Activated T-helper 1 cell treated with anti-CD3 and anti-CD28 coated beads, Interleukin-12 subunit alpha, Interleukin-12 subunit beta, Interleukin-2, Interleukin-4 antibody, amounts not matched to agents 30 ng/mL and 10 ng/mL and 1 ng/mL, durations not matched to agents 14 hours and 24 hours and 36 hours (primary cell): ENCODE results near the gene DPF1. TPM values are rescaled to one million over a fixed set of nuclear protein-coding genes. Genes with fewer than 3 reads are reported as not detected.

ENCODE experiments used
- DNase-seq: peaks from one replicate; pipeline ENCODE4 v3.0.0; 2021; ENCODE audit warnings: low spot score
- H3K27ac Mint-ChIP-seq: one replicate; pipeline ENCODE4 v1.8.0; 2021; ENCODE audit warnings: mild to moderate bottlenecking, mixed read lengths
- H3K27me3 Mint-ChIP-seq: one replicate; pipeline ENCODE4 v1.8.0; 2022; ENCODE audit warnings: mild to moderate bottlenecking, moderate library complexity, mixed read lengths; ENCODE audit not compliant: insufficient read depth
- H3K36me3 Mint-ChIP-seq: one replicate; pipeline ENCODE4 v1.8.0; 2021; ENCODE audit warnings: low read depth, mixed read lengths
- H3K4me1 Mint-ChIP-seq: one replicate; pipeline ENCODE4 v1.8.0; 2021; ENCODE audit warnings: low read depth, mixed read lengths
- H3K4me3 Mint-ChIP-seq: one replicate; pipeline ENCODE4 v1.8.0; 2021; ENCODE audit warnings: mild to moderate bottlenecking, moderate library complexity, mixed read lengths
- H3K9me3 Mint-ChIP-seq: one replicate; pipeline ENCODE4 v1.8.0; 2021; ENCODE audit warnings: mixed read lengths
- intact Hi-C: fragments of 100-400 bp; cut with micrococcal nuclease; formaldehyde crosslinking; loops from one replicate; pipeline ENCODE4 v1.15.1; 2024
- total RNA-seq: library from RNA; stranded (reverse); gene quantifications from 2 replicates; pipeline ENCODE4 v1.2.3, GENCODE V29; 2022

Gene DPF1
- total RNA-seq, 1 donor from 2014 or later = 1.4 TPM

DNA sequence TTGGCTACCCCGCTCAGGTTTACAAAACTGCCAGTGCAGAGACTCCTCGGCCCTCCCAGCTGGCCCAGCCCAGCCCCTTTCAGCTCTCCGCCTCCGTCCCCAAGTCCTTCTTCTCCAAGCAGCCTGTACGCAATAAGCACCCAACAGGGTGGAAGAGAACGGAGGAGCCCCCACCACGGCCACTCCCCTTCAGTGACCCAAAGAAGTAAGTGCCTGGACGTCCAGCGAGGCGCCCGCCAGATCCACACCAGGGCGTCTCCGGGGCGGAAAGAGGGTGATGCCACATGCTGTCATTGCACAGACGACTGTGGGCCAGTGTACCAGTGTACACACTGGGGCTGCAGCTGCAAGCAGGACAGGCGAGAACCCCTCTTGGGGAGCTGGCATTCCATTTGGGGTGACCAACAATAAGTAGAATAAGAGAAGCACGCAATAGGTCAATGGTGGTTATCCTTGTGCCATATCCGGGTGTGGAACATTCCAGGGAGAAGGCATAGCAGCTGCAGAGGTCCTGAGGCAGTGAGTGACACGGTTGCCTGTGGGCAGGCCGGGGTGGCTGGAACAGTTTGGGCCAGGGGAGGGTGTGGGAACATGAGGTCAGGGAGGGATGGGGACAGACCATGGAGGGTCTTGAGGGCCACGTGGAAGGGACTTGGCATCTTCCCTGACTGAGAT is 41.3 kb downstream of the DPF1 start:
- H3K9me3 Mint-ChIP-seq = peaks cover 7% of the 10 kb centered on the region
- H3K4me3 Mint-ChIP-seq = no peak overlapping the region
- intact Hi-C loops = no loop called here
- H3K27ac Mint-ChIP-seq = no peak overlapping the region
- H3K4me1 Mint-ChIP-seq = no peaks in the 10 kb centered on the region
- DNase-seq = no peak
- no peaks in the 10 kb centered on the region for H3K27me3 Mint-ChIP-seq
- H3K36me3 Mint-ChIP-seq = peaks cover 6% of the 10 kb centered on the region

DNA sequence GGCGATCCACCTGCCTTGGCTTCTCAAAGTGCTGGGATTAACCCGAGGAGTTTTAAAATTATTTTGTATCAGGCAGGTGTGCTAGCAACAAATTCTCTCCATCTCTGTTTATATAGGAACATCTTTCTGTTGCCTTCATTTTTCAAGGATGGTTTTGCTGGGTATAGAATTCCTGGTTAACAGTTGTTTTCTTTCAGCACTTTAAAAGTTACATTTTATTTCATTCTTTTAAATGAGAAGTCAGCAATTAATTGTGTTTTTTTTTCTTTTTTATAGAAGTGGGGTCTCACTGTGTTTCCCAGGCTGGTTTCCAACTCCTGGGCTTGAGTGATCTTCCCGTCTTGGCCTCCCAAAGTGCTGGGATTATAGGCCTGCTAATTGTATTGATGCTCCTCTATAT is 44.0 kb downstream of the DPF1 start:
- Mint-ChIP-seq H3K27ac (no peak overlapping the region), H3K36me3 (peaks cover 6% of the 10 kb centered on the region), H3K4me1 (no peaks in the 10 kb centered on the region), H3K27me3 (no peaks in the 10 kb centered on the region), H3K4me3 (no peak overlapping the region), H3K9me3 (peaks cover 7% of the 10 kb centered on the region)
- intact Hi-C loops = no loop called here
- no peak for DNase-seq

DNA sequence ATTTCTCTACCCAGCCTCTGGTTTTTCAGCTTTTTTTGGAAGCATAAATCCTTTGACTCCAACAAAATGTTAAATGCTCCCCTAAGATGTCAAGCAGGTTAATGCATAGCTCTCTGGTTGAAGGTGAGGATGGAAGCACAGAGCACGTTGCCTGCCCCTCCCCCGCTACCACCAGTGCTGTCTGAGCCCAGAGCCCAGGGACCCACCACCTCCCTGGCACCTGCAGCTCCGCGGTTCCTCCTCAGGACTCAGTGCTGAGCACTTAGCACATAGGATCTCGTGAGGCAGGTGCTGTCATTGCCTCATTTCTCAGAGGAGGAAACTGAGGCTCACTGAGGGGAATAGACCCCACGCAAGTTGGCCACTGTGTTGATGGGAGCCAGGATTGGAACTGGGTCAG is 48.6 kb downstream of the DPF1 start:
- Mint-ChIP-seq H3K4me3 (no peak overlapping the region), H3K4me1 (no peaks in the 10 kb centered on the region), H3K27ac (no peak overlapping the region), H3K9me3 (no peaks in the 10 kb centered on the region), H3K36me3 (no peaks in the 10 kb centered on the region), H3K27me3 (no peaks in the 10 kb centered on the region)
- DNase-seq = no peak
- intact Hi-C loops = no loop called here

DNA sequence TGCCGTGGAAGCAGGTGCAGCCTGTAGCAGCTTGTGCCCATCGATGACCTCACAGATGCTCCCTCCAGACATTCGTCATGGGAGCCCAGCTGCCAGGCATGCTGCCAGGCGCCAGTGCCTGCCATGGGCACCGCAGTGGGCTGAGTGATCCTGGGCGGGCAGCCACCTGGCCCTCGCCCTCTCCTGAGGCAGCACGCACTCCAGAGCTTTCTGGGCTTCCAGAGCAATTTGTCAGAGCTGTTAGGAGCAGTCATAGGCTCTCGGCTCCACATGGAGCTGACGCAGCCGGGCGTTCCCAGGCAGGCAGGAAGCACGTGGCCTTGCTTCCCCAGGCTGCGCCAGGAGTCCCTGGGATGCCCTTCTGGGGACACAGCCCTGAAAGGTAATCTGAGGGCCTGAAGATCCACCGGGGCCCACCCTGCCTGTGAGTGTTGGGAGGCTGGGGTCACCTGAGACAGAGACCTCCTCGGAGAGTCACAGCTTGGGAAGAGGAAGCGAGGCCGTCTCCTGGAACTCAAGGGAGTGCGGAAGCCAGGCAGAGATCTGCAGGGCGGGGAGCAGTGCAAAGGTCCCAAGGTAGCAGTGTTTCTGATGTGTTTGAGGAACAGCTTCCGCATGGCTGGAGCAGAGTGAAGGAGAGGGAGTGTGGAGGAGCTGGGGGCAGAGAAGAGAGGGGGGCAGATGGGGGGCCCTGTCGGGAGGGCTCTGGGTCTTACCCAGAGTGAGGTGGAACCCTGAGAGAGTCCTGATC is 50.6 kb downstream of the DPF1 start:
- no peaks in the 10 kb centered on the region for H3K9me3 Mint-ChIP-seq

DNA sequence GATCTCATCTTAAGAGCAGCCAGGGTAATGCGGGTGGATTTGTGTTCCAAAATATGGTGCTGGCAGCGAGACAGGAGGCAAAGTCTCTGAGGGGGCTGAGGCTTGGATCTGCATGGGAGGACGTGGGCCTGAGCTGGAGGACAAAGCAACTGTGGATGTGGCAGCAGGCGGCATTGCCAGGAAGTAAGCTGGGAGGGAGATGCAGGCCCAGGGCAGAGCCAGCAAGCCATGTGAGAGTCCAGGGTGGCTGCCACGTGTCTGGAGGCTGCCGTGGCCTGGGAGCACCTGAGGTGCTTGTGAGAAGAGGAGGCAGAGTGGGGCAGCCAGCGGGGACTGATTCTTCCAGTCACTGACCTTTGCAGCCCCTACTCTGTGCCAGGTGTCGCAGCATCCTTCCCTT is 52.0 kb downstream of the DPF1 start:
- H3K4me3 Mint-ChIP-seq = no peak overlapping the region
- H3K27ac Mint-ChIP-seq = no peak overlapping the region
- no peaks in the 10 kb centered on the region for H3K36me3 Mint-ChIP-seq
- intact Hi-C loops = no loop called here
- H3K9me3 Mint-ChIP-seq = no peaks in the 10 kb centered on the region
- H3K27me3 Mint-ChIP-seq = no peaks in the 10 kb centered on the region
- DNase-seq = no peak
- no peaks in the 10 kb centered on the region for H3K4me1 Mint-ChIP-seq

More for the DNA sequence above, 50.6 kb downstream of the DPF1 start:
- H3K27ac Mint-ChIP-seq = no peak overlapping the region
- intact Hi-C loops = no loop called here
- H3K4me3 Mint-ChIP-seq = no peak overlapping the region
- no peaks in the 10 kb centered on the region for H3K27me3 Mint-ChIP-seq
- H3K36me3 Mint-ChIP-seq = no peaks in the 10 kb centered on the region
- DNase-seq = no peak
- no peaks in the 10 kb centered on the region for H3K4me1 Mint-ChIP-seq

DNA sequence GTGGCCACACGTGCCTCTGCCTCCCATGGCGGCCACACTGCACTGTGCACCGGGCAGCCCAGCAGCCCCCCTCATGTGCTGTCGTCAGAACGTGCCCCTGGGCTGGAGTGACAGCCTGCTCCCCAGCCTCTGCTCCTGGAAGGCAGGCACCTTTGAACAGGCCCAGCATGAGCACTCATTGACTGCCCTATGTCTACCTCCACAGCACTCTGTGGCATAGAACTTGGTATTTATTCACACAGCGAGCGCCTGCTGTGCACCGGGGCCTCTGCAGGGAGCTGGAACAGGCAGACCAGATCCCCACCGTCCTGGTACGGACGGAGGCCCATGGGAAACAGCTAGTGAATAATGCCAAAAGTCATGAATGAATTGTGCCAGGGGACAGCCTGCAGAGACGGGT is 53.7 kb downstream of the DPF1 start:
- Mint-ChIP-seq H3K27ac (no peak overlapping the region), H3K4me1 (no peaks in the 10 kb centered on the region), H3K9me3 (no peaks in the 10 kb centered on the region), H3K27me3 (no peaks in the 10 kb centered on the region), H3K4me3 (no peak overlapping the region), H3K36me3 (no peaks in the 10 kb centered on the region)
- DNase-seq = no peak
- intact Hi-C loops = no loop called here

DNA sequence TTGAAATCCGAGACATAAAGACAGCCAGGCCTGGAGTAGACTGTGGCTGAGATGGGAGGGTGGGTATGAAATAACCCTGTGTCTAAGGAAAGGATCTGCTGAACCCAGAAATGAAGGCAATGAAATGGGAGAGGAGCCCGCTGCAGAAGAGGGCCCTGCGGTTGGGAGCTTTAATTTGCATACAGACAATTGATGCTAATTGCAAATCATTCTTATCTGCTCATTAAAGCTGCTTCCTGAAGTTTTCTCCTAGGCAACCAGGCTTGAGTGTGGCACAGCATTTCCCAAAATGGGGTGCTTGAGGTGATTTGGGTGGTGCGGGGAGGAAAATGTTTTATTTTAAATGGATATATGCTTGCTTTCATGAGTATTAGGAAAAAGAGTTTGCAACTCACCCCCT is 55.4 kb downstream of the DPF1 start:
- H3K4me3 Mint-ChIP-seq = no peak overlapping the region
- H3K36me3 Mint-ChIP-seq = peaks cover 4% of the 10 kb centered on the region
- no peak for DNase-seq
- no peaks in the 10 kb centered on the region for H3K27me3 Mint-ChIP-seq
- no peak overlapping the region for H3K27ac Mint-ChIP-seq
- no peaks in the 10 kb centered on the region for H3K4me1 Mint-ChIP-seq
- intact Hi-C loops = no loop called here
- no peaks in the 10 kb centered on the region for H3K9me3 Mint-ChIP-seq

DNA sequence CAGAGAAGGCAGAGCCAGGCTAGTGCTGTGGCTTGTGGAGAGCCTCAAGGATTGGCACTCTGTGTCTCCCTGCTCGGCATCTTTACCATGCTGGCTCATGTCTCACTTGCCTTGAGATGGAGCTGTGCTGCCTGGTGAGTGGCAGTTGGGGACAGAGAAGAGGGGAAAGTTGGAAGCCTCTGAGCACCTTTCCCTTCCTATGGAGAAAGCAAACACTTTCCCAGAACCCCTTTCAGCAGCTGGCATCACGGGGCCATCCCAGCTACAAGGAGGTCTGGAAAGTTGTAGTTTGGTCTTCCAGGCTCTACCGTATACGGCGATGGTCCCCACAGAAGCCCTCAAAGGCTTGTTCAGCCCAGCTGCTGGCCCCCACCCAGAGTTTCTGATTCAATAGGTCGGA is 58.7 kb downstream of the DPF1 start:
- Mint-ChIP-seq H3K9me3 (peaks cover 12% of the 10 kb centered on the region), H3K4me1 (no peaks in the 10 kb centered on the region), H3K27ac (no peak overlapping the region), H3K36me3 (peaks cover 6% of the 10 kb centered on the region), H3K27me3 (no peaks in the 10 kb centered on the region), H3K4me3 (no peak overlapping the region)
- intact Hi-C loops = no loop called here
- DNase-seq = no peak

DNA sequence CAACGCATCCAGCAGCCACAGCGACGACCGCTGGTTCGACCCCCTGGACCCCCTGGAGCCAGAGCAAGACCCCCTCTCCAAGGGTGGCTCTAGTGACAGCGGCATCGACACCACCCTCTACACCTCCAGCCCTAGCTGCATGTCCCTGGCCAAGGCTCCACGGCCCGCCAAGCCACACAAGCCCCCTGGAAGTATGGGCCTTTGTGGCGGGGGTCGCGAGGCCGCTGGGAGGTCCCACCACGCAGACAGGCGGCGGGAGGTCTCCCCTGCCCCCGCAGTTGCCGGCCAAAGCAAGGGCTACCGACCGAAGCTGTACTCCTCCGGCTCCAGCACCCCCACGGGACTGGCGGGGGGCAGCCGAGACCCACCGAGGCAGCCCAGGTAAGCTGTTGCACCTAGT is 59.5 kb downstream of the DPF1 start:
- no peaks in the 10 kb centered on the region for H3K27me3 Mint-ChIP-seq
- H3K27ac Mint-ChIP-seq = no peak overlapping the region

DNA sequence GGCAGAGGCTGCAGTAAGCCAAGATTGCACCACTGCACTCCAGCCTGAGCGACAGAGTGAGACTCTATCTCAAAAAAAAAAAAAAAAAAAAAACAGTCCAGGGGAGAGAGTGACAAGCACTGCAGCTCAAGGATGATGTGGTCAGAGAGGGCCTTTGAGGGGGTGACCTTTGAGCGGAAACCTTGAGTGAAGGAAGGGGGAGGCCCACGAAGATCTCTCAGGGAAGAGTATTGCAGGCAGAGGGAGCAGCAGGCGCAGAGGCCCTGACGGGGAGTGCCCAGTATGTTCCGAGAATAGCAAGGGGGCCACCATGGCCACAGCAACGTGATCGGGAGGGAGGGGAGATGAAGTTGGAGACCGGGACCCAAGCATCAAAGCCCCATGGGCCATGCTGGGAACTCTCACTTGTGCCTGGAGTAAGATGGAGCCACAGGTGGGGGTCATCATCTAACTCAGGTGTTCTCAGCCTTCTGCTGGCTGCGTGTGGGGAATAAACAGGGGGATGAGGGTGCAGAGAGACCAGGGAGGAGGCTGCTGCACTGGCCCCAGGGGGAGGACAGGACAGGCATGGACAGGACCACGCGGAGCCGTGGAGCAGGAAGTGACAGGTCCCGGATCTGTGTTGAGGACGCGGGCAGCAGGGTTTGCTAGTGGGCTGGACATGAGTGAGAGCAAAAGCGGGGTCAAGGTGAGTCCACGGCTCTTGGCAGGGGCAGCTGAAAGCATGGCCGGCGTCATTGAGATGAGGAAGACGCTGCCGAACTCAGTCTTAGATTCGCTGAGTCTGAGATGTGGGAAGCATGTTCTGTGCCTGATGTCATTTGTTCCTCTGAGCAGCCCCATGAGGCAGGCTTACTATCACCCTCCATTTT is 60.4 kb downstream of the DPF1 start:
- no peaks in the 10 kb centered on the region for H3K4me1 Mint-ChIP-seq
- no peak overlapping the region for H3K4me3 Mint-ChIP-seq
- H3K9me3 Mint-ChIP-seq = peaks cover 12% of the 10 kb centered on the region
- DNase-seq = no peak
- H3K27me3 Mint-ChIP-seq = no peaks in the 10 kb centered on the region
- intact Hi-C loops = no loop called here
- H3K36me3 Mint-ChIP-seq = peaks cover 6% of the 10 kb centered on the region
- H3K27ac Mint-ChIP-seq = no peak overlapping the region

More for the DNA sequence above, 59.5 kb downstream of the DPF1 start:
- intact Hi-C loops = no loop called here
- Mint-ChIP-seq H3K4me3 (no peak overlapping the region), H3K9me3 (peaks cover 12% of the 10 kb centered on the region), H3K4me1 (no peaks in the 10 kb centered on the region), H3K36me3 (peaks cover 6% of the 10 kb centered on the region)
- DNase-seq = no peak

DNA sequence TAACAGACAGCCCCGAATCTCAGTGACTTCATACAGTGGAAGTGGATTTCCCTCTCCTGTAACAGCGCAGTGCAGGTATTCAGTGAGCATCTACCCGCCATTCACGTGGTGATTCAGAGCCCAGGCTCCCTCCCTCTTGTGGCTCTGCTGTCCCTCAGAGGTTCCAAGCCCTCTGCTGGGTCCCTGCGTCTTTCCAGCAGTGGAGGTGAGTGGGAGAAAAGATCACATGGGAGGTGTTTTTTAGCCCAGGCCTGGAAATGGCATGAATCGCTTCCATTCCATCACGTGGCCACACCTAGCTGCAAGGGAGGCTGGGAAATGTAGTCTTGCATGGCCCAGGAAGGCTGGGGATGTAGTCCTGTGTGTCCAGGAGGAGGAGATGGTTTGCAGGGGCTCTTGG is 61.4 kb downstream of the DPF1 start:
- intact Hi-C loops = no loop called here
- Mint-ChIP-seq H3K4me3 (no peak overlapping the region), H3K9me3 (peaks cover 12% of the 10 kb centered on the region), H3K27me3 (no peaks in the 10 kb centered on the region), H3K4me1 (no peaks in the 10 kb centered on the region), H3K36me3 (peaks cover 6% of the 10 kb centered on the region), H3K27ac (no peak overlapping the region)
- no peak for DNase-seq

DNA sequence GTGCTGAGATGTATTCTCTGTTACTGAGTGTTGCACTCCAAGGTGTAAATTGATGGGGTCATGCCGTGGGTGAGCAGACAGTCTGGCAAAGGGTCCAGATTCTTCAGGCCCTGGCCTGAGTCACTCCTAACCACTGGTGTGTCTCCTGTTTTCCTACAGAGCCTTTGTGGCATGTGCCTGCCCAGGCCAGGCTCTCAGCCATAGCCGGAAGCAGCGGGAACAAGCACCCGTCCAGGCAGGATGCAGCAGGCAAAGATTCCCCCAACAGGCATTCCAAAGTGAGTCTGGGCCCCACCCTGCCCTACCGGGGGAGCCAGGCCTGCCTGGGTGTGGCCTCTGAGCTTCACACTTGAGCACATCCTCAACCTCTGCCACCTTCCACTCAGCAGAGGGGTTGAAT is 61.9 kb downstream of the DPF1 start:
- H3K4me3 Mint-ChIP-seq = no peak overlapping the region
- H3K27me3 Mint-ChIP-seq = no peaks in the 10 kb centered on the region
- H3K9me3 Mint-ChIP-seq = peaks cover 12% of the 10 kb centered on the region

More for the DNA sequence above, 61.9 kb downstream of the DPF1 start:
- H3K27ac Mint-ChIP-seq = no peak overlapping the region
- peaks cover 6% of the 10 kb centered on the region for H3K36me3 Mint-ChIP-seq
- DNase-seq = no peak
- no peaks in the 10 kb centered on the region for H3K4me1 Mint-ChIP-seq
- intact Hi-C loops = no loop called here
